Kidney (tissue), 14 donors: ENCODE results near the gene NFATC2. TPM values are rescaled to one million over a fixed set of nuclear protein-coding genes. Genes with fewer than 3 reads are reported as not detected.

Experiments used
- DNase-seq, 5 donors: peaks; one replicate each; pipeline ENCODE4 v3.0.0-alpha.2; 2013 to 2020
- FAIRE-seq: peaks from 2 replicates; lab custom pipeline; 2012; peaks lifted over from hg19 to GRCh38; lab: Jason Lieb, UNC
- H3K27ac ChIP-seq, 2 donors: one replicate each; pipeline ENCODE4 v1.7.0; 2013; ENCODE audit warnings: low read depth in 2 of 2, low read length in 2 of 2, inconsistent platforms in 1 of 2
- H3K27me3 ChIP-seq: one replicate; pipeline ENCODE4 v1.7.1; 2013; ENCODE audit warnings: low read length, inconsistent platforms; ENCODE audit not compliant: control insufficient read depth, insufficient read depth
- H3K36me3 ChIP-seq, 3 donors: one replicate each; pipeline versions ENCODE4 v1.7.0 to v1.7.1; 2013; ENCODE audit warnings: low read length in 3 of 3, control low read depth in 1 of 3, inconsistent platforms in 1 of 3; ENCODE audit not compliant: insufficient read depth in 3 of 3, control insufficient read depth in 2 of 3
- H3K4me1 ChIP-seq, 3 donors: one replicate each; pipeline versions ENCODE4 v1.7.0 to v1.7.1; 2013; ENCODE audit warnings: low read length in 3 of 3, inconsistent platforms in 1 of 3, low read depth in 1 of 3; ENCODE audit not compliant: control insufficient read depth in 2 of 3, insufficient read depth in 2 of 3
- H3K4me3 ChIP-seq, 3 donors: one replicate each; pipeline versions ENCODE4 v1.7.0 to v1.8.1; 2013; ENCODE audit warnings: low read length in 3 of 3, control low read depth in 1 of 3, inconsistent platforms in 1 of 3
- H3K9ac ChIP-seq, 3 donors: one replicate each; pipeline versions ENCODE4 v1.7.0 to v1.7.1; 2013; ENCODE audit warnings: low read length in 3 of 3, control low read depth in 1 of 3, inconsistent platforms in 1 of 3
- H3K9me3 ChIP-seq, 3 donors: one replicate each; pipeline versions ENCODE4 v1.7.0 to v1.7.1; 2013; ENCODE audit warnings: low read length in 3 of 3, control low read depth in 1 of 3, inconsistent platforms in 1 of 3; ENCODE audit not compliant: control insufficient read depth in 2 of 3, insufficient read depth in 1 of 3
- CTCF ChIP-seq: IDR thresholded peaks from 3 replicates; pipeline ENCODE4 v1.5.1; 2012; ENCODE audit warnings: mild to moderate bottlenecking, moderate library complexity, borderline replicate concordance; ENCODE audit not compliant: insufficient read depth; ENCODE audit errors: extremely low read depth
- intact Hi-C: fragments of 100-400 bp; cut with DNase I; formaldehyde crosslinking; loops from one replicate; pipeline ENCODE4 v1.11.1; 2022
- polyA plus RNA-seq: library from polyadenylated mRNA; stranded (reverse); fragments of 350-450 nt; fragmentation: Illumina TruSeq; extraction: RNeasy Lipid Tissue Mini Kit (QIAGEN cat#74804); gene quantifications from one replicate; pipeline ENCODE4 v1.2.3, GENCODE V29; 2014; ENCODE audit warnings: low read depth, low replicate concordance; ENCODE audit not compliant: insufficient read depth
- total RNA-seq: library from RNA; stranded (reverse); fragmentation: NEBNext Ultra II Directional; extraction: Animal tissue kit (Norgen Biotek cat#: 25700); gene quantifications from one replicate; pipeline ENCODE4 v1.2.1, GENCODE V29; 2021
- donor health status: control.
- donor health status: control.
- donor health status: control.
- donor health status: control.
- donor health status: control.
- donor health status: DM: yes; HTN: yes; CAD: no.
- donor health status: Normal renal cell carcinoma (clear cell type).

Gene NFATC2
- total and polyA plus RNA-seq, 2 donors from 2014 or later, result 0.73 to 10.5 TPM

GRCh38 chr20:51450984-51451383 lies 91.5 kb downstream of the NFATC2 start:
- no peaks in the 10 kb centered on the region for H3K36me3 ChIP-seq
- H3K4me1 ChIP-seq, result peaks cover 0 to 2% (median under 1%) of the 10 kb centered on the region in 3 donors
- DNase-seq (no peak), FAIRE-seq (no peak)
- H3K9me3 ChIP-seq, result no peaks in the 10 kb centered on the region
- H3K4me3 ChIP-seq, result no peak overlapping the region
- no peak for TF ChIP-seq CTCF
- H3K9ac ChIP-seq, result no peak overlapping the region
- H3K27me3 ChIP-seq, result no peaks in the 10 kb centered on the region
- intact Hi-C loops, result no loop called here
- H3K27ac ChIP-seq, result no peak overlapping the region

- FAIRE-seq, result no peak
- no peak overlapping the region for H3K9ac ChIP-seq
- TF ChIP-seq CTCF, result no peak
These were observed 92.3 kb downstream of the NFATC2 start for GRCh38 chr20:51450221-51450712.

GRCh38 chr20:51449498-51450220 lies 92.9 kb downstream of the NFATC2 start:
- intact Hi-C loops, result no loop called here
- FAIRE-seq (no peak), DNase-seq (no peak)
- Histone ChIP-seq H3K9ac (no peak overlapping the region), H3K27ac (no peak overlapping the region), H3K27me3 (no peaks in the 10 kb centered on the region), H3K4me1 (peaks cover 0 to 2% (median 0%) of the 10 kb centered on the region in 3 donors), H3K9me3 (no peaks in the 10 kb centered on the region), H3K36me3 (no peaks in the 10 kb centered on the region), H3K4me3 (no peak overlapping the region)
- no peak for TF ChIP-seq CTCF

More at GRCh38 chr20:51450221-51450712, 92.3 kb downstream of the NFATC2 start:
- intact Hi-C loops, result no loop called here
- no peaks in the 10 kb centered on the region for H3K27me3 ChIP-seq
- no peak for DNase-seq
- H3K4me3 ChIP-seq, result no peak overlapping the region
- no peaks in the 10 kb centered on the region for H3K9me3 ChIP-seq
- no peak overlapping the region for H3K27ac ChIP-seq
- H3K4me1 ChIP-seq, result peaks cover 0 to 2% (median 0%) of the 10 kb centered on the region in 3 donors
- no peaks in the 10 kb centered on the region for H3K36me3 ChIP-seq
